SK-N-SH (cell line): Measurements from ENCODE around the gene JADE2. TPM values are rescaled to one million over a fixed set of nuclear protein-coding genes. Genes with fewer than 3 reads are reported as not detected.

Experiments used
- CTCF ChIA-PET: fragments of 300-600, 350-600 bp; formaldehyde crosslinking; extraction: SDS; loops from one replicate; lab custom pipeline; 2021; lab: Yijun Ruan, JAX
- POLR2A ChIA-PET: fragments of 350-600 bp; sonication (Branson Sonifier 250); formaldehyde crosslinking; extraction: SDS; loops from one replicate; lab custom pipeline; 2020; ENCODE audit warnings: antibody characterized with exemption, inconsistent platforms; lab: Yijun Ruan, JAX
- DNase-seq: peaks from one replicate; pipeline ENCODE4 v3.0.0; 2012
- H2AFZ ChIP-seq: fragments of 200-600 bp; sonication (generic); 2 replicates; pipeline ENCODE4 v1.8.1; 2016; ENCODE audit warnings: antibody characterized with exemption, mild to moderate bottlenecking, low read depth
- H3F3A ChIP-seq: fragments of 200-600 bp; sonication (generic); replicated peaks from 2 replicates; pipeline ENCODE3; 2016; ENCODE audit warnings: antibody characterized with exemption, mild to moderate bottlenecking; ENCODE audit not compliant: insufficient read depth
- H3K27ac ChIP-seq, 2 experiments: fragments of 200-500 bp in 1 of 2; fragments of 200-600 bp in 1 of 2; sonication (Bioruptor generic) in 1 of 2; sonication (generic), shearing (Covaris generic) in 1 of 2; 2 replicates each; pipeline versions ENCODE4 v1.5.1 to v1.6.1; 2014 to 2016; ENCODE audit warnings: low read depth in 2 of 2, inconsistent platforms in 1 of 2, low read length in 1 of 2, mild to moderate bottlenecking in 1 of 2, mixed read lengths in 1 of 2
- H3K27me3 ChIP-seq: fragments of 200-600 bp; sonication (generic), shearing (Covaris generic); 2 replicates; pipeline ENCODE4 v1.6.1; 2016; ENCODE audit warnings: mixed run types; ENCODE audit not compliant: insufficient read depth
- H3K36me3 ChIP-seq, 2 experiments: fragments of 200-500 bp in 1 of 2; fragments of 200-600 bp in 1 of 2; sonication (Bioruptor generic) in 1 of 2; sonication (generic) in 1 of 2; replicated peaks in 1 of 2; 2 replicates each; pipeline versions ENCODE3 to v1.5.1; 2014 to 2016; ENCODE audit warnings: low read length in 1 of 2, mild to moderate bottlenecking in 1 of 2; ENCODE audit not compliant: insufficient read depth in 2 of 2, control insufficient read depth in 1 of 2
- H3K4me1 ChIP-seq, 2 experiments: fragments of 200-500 bp in 1 of 2; fragments of 200-600 bp in 1 of 2; sonication (Bioruptor generic) in 1 of 2; sonication (generic), shearing (Covaris generic) in 1 of 2; 2 replicates each; pipeline versions ENCODE4 v1.5.1 to v1.6.1; 2014 to 2016; ENCODE audit warnings: low read depth in 1 of 2, low read length in 1 of 2, mixed run types in 1 of 2; ENCODE audit not compliant: insufficient read depth in 2 of 2, control insufficient read depth in 1 of 2
- H3K4me2 ChIP-seq: fragments of 200-600 bp; sonication (generic), shearing (Covaris generic); 2 replicates; pipeline ENCODE4 v1.6.1; 2017; ENCODE audit warnings: mixed run types
- H3K4me3 ChIP-seq, 2 experiments: fragments of 200-500 bp in 1 of 2; fragments of 200-600 bp in 1 of 2; sonication (Bioruptor generic) in 1 of 2; sonication (generic), shearing (Covaris generic) in 1 of 2; 2 replicates each; pipeline versions ENCODE4 v1.5.1 to v1.8.1; 2014 to 2016; ENCODE audit warnings: low read depth in 2 of 2, inconsistent platforms in 1 of 2, low read length in 1 of 2, mild to moderate bottlenecking in 1 of 2, mixed read lengths in 1 of 2, moderate library complexity in 1 of 2
- H3K79me2 ChIP-seq: fragments of 200-600 bp; sonication (generic); 2 replicates; pipeline ENCODE4 v1.8.1; 2017; ENCODE audit warnings: mild to moderate bottlenecking; ENCODE audit not compliant: insufficient read depth
- H3K9ac ChIP-seq: fragments of 200-600 bp; sonication (generic); 2 replicates; pipeline ENCODE4 v1.6.1; 2017; ENCODE audit warnings: mixed run types
- H3K9me2 ChIP-seq: fragments of 200-600 bp; sonication (generic); 2 replicates; pipeline ENCODE4 v1.6.1; 2017; ENCODE audit warnings: mixed run types
- H3K9me3 ChIP-seq: fragments of 200-600 bp; sonication (generic); 2 replicates; pipeline ENCODE4 v1.6.1; 2017; ENCODE audit warnings: mixed run types, mild to moderate bottlenecking, moderate library complexity
- H4K20me1 ChIP-seq: fragments of 200-600 bp; sonication (generic); 2 replicates; pipeline ENCODE4 v1.6.1; 2017; ENCODE audit warnings: mild to moderate bottlenecking, mixed run types; ENCODE audit not compliant: insufficient read depth
- CTCF ChIP-seq: fragments of 200-600 bp; sonication (generic); IDR thresholded peaks from 2 replicates; pipeline ENCODE4 v1.6.1; 2017; ENCODE audit warnings: antibody characterized with exemption, mild to moderate bottlenecking, moderate library complexity
- EP300 ChIP-seq, 2 experiments: IDR thresholded peaks; 2 replicates each; pipeline versions ENCODE4 v1.4.0 to v1.6.1; 2012; ENCODE audit warnings: borderline replicate concordance in 1 of 2, low read depth in 1 of 2, low read length in 1 of 2
- FOXJ3 ChIP-seq: sonication (generic); formaldehyde crosslinking; IDR thresholded peaks from 2 replicates; pipeline ENCODE4 v1.5.1; 2020; ENCODE audit warnings: mild to moderate bottlenecking, missing genetic modification reagents
- FOXM1 ChIP-seq: IDR thresholded peaks from 2 replicates; pipeline ENCODE4 v1.4.0; 2012; ENCODE audit warnings: low read depth, mild to moderate bottlenecking
- GABPA ChIP-seq: IDR thresholded peaks from 2 replicates; pipeline ENCODE4 v1.4.0; 2012; ENCODE audit warnings: low read depth, mild to moderate bottlenecking
- GATA2 ChIP-seq: sonication (generic); formaldehyde crosslinking; IDR thresholded peaks from 2 replicates; pipeline ENCODE4 v1.5.0; 2020; ENCODE audit warnings: mild to moderate bottlenecking, missing genetic modification reagents
- MAX ChIP-seq: IDR thresholded peaks from 2 replicates; pipeline ENCODE4 v1.4.0; 2012; ENCODE audit warnings: low read depth
- MXI1 ChIP-seq: IDR thresholded peaks from 2 replicates; pipeline ENCODE4 v1.6.1; 2012; ENCODE audit warnings: mild to moderate bottlenecking, low read depth, low read length, improper control_type of control experiment
- NFIC ChIP-seq: IDR thresholded peaks from 2 replicates; pipeline ENCODE4 v1.4.0; 2012; ENCODE audit warnings: borderline replicate concordance
- NRF1 ChIP-seq: IDR thresholded peaks from 2 replicates; pipeline ENCODE4 v1.6.1; 2012; ENCODE audit warnings: low read depth, mild to moderate bottlenecking, low read length
- PBX3 ChIP-seq: IDR thresholded peaks from 2 replicates; pipeline ENCODE4; 2012
- RCOR1 ChIP-seq: fragments of 150-350 bp; IDR thresholded peaks from 2 replicates; pipeline ENCODE4 v1.6.1; 2017; ENCODE audit warnings: antibody characterized with exemption, low read length
- RFX5 ChIP-seq: IDR thresholded peaks from 2 replicates; pipeline ENCODE4 v1.6.1; 2012; ENCODE audit warnings: mild to moderate bottlenecking, improper control_type of control experiment, low read length
- SIN3A ChIP-seq: IDR thresholded peaks from 2 replicates; pipeline ENCODE4 v1.6.1; 2012; ENCODE audit warnings: low read depth, mild to moderate bottlenecking, low read length, moderate library complexity, borderline replicate concordance
- SMC3 ChIP-seq: IDR thresholded peaks from 2 replicates; pipeline ENCODE4 v1.6.1; 2012; ENCODE audit warnings: low read depth, low read length, improper control_type of control experiment
- TEAD4 ChIP-seq: IDR thresholded peaks from 2 replicates; pipeline ENCODE4 v1.4.0; 2012; ENCODE audit warnings: mild to moderate bottlenecking, borderline replicate concordance; ENCODE audit not compliant: insufficient read depth
- USF1 ChIP-seq: IDR thresholded peaks from 2 replicates; pipeline ENCODE4 v1.4.0; 2012; ENCODE audit warnings: low read depth, borderline replicate concordance
- USF2 ChIP-seq: fragments of 150-350 bp; IDR thresholded peaks from 2 replicates; pipeline ENCODE4 v1.6.1; 2017; ENCODE audit warnings: antibody characterized with exemption, low read length, low read depth, borderline replicate concordance
- WGBS: methylation state at CpG from one replicate; pipeline ENCODE4 v1.1.6; 2017; ENCODE audit warnings: low lambda C conversion rate; 5-methylcytosine and 5-hydroxymethylcytosine counted together
- polyA plus RNA-seq, 3 experiments: library from polyadenylated mRNA; depleted of rRNA; stranded (reverse); fragments of >200 nt; gene quantifications; 2 replicates each; pipeline ENCODE4 v1.2.3, GENCODE V29; 2012

Gene JADE2
- polyA plus RNA-seq, 1 of the 3 experiments (the other 2 are of a cell fraction) = 25.7 TPM

DNA sequence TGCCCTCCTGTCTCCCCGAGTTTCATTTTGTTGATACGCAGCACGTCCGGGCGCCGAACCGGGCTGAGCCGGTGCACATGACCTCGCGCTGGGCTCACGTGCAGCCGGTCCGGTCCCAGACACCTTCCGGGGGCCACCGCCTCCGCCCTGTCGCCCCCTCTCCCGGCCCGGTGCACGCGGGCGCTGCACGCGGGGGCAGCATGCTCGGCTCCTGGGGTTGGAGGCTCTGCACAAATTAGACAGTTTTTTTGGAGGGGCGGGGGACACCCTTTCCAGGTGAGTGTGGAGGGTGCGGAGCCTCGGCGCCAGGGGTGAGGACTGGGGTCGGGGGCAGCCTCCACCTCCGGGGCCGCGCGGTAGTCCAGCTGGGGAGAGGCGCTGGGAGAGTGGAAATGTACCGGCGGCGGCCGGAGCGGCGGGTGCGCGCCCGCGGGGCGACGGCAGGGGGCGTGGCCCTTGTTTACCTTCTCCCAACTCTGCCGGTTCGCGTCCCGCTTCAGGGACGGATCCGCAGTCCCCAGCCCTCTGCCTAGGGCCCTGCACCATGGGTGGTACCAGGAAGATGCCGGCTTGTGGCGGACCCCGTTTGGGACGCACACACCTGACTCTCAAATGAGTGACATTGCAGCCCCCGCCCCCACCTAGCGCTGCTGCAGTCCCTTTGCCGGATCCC is 1.1 kb downstream of the JADE2 start:
- peaks cover 52% of the 10 kb centered on the region for H3K79me2 ChIP-seq
- peak overlapping the region; percentile 96 for H3K9ac ChIP-seq
- H3K27ac ChIP-seq = peak overlapping the region; percentile 91 to 98
- H3K4me3 ChIP-seq = peak overlapping the region; percentile 90 to 92
- H3K27me3 ChIP-seq = no peaks in the 10 kb centered on the region
- DNase-seq = peak; percentile 86
- WGBS = 0% methylated on average over 29 of the region's 61 CpGs
- ChIA-PET CTCF (interaction anchor here (0.8 to 5.5 kb wide), 27 partner anchors 9 to 403 kb away, joined by 3 to 53 read pairs (median 10); partner anchors contain the start of genes CDKN2AIPNL and UBE2B), POLR2A (interaction anchor here (0.8 to 3.4 kb wide), 7 partner anchors 17 to 155 kb away, joined by 3 to 24 read pairs (median 7); partner anchors contain the start of genes CDKN2AIPNL and UBE2B)
- peaks cover 28% of the 10 kb centered on the region for H3F3A ChIP-seq
- peaks cover 10 to 39% of the 10 kb centered on the region in 2 experiments; a peak in 3 of 4 replicates for H3K4me1 ChIP-seq
- H3K4me2 ChIP-seq = peak overlapping the region; percentile 99
- H3K36me3 ChIP-seq = no peaks in the 10 kb centered on the region
- TF ChIP-seq USF1 = peak; percentile 52
- TF ChIP-seq MAX = peak; percentile 48
- peak; percentile 42 for TF ChIP-seq CTCF
- TF ChIP-seq GABPA = no peak
- peak; percentile 63 for TF ChIP-seq PBX3
- TF ChIP-seq RFX5 = no peak
- no peak for TF ChIP-seq TEAD4
- peak; percentile 25; the same call in 1 of the 2 replicates for TF ChIP-seq SMC3
- no peak for TF ChIP-seq GATA2 (CRISPR knock-in tag)
- no peak for TF ChIP-seq USF2
- no peak for TF ChIP-seq NFIC
- TF ChIP-seq NRF1 = no peak
- peak; percentile 55; the same call in 1 of the 2 replicates for TF ChIP-seq MXI1
- TF ChIP-seq FOXM1 = no peak
- 0 out of 2 replicates have a peak, but pooled peaks have one; percentile 15 for TF ChIP-seq FOXJ3
- peak; percentile 67; the same call in 1 of the 2 replicates for TF ChIP-seq SIN3A
- 0 out of 4 replicates have a peak, but pooled peaks of 1 of the 2 experiments have one; percentile 13 for TF ChIP-seq EP300 (IDR thresholded peaks at IDR 0.05; ENCODE audit: borderline replicate concordance in 1 of 2, low read depth in 1 of 2, low read length in 1 of 2)
- TF ChIP-seq RCOR1 = 0 out of 2 replicates have a peak, but pooled peaks have one; percentile 8
- TF ChIP-seq, all 33 proteins: peak for 10
- Histone ChIP-seq H4K20me1 (peaks cover 39% of the 10 kb centered on the region), H3K9me3 (no peaks in the 10 kb centered on the region), H3K9me2 (no peaks in the 10 kb centered on the region), H2AFZ (peak overlapping the region; percentile 83; the same call in 1 of the 2 replicates)
